Neural cell (in vitro differentiated cells): ENCODE results near the gene AQP6. TPM values are rescaled to one million over a fixed set of nuclear protein-coding genes. Genes with fewer than 3 reads are reported as not detected.

Experiments used
- H2AFZ ChIP-seq: fragments of 200-600, 300-800 bp; sonication (generic), shearing (Covaris generic); 2 replicates; pipeline ENCODE4 v1.6.0; 2014; ENCODE audit warnings: low read depth, mild to moderate bottlenecking, antibody characterized with exemption, low read length, moderate library complexity
- H3F3A ChIP-seq: fragments of 200-600 bp; shearing (Covaris generic); 2 replicates; pipeline ENCODE4 v1.6.1; 2016; ENCODE audit warnings: mild to moderate bottlenecking, moderate library complexity, mixed read lengths, antibody characterized with exemption, low read length; ENCODE audit not compliant: insufficient read depth, poor library complexity, severe bottlenecking
- H3K27ac ChIP-seq: fragments of 200-600, 300-800 bp; sonication (generic), shearing (Covaris generic); 2 replicates; pipeline ENCODE4 v1.5.1; 2014; ENCODE audit warnings: mild to moderate bottlenecking, low read length, moderate library complexity
- H3K27me3 ChIP-seq: fragments of 300-800, 200-600 bp; sonication (generic), shearing (Covaris generic); 2 replicates; pipeline ENCODE4 v1.6.0; 2014; ENCODE audit warnings: mild to moderate bottlenecking, low read depth, low read length, moderate library complexity; ENCODE audit not compliant: insufficient read depth
- H3K36me3 ChIP-seq: fragments of 300-800, 200-600 bp; sonication (generic), shearing (Covaris generic); 2 replicates; pipeline ENCODE4 v1.5.1; 2014; ENCODE audit warnings: mild to moderate bottlenecking, antibody characterized with exemption, low read length, moderate library complexity; ENCODE audit not compliant: insufficient read depth
- H3K4me2 ChIP-seq: fragments of 300-800, 200-600 bp; sonication (generic), shearing (Covaris generic); 2 replicates; pipeline ENCODE4 v1.6.0; 2014; ENCODE audit warnings: mild to moderate bottlenecking, low read length
- H3K4me3 ChIP-seq: fragments of 300-800, 200-600 bp; sonication (generic), shearing (Covaris generic); 2 replicates; pipeline ENCODE4 v1.5.1; 2014; ENCODE audit warnings: mild to moderate bottlenecking, low read length, moderate library complexity
- H3K79me2 ChIP-seq: fragments of 200-600 bp; shearing (Covaris generic); replicated peaks from 2 replicates; pipeline ENCODE4 v1.6.0; 2014; ENCODE audit warnings: mild to moderate bottlenecking, low read length, moderate library complexity; ENCODE audit not compliant: insufficient read depth
- H3K9ac ChIP-seq: fragments of 300-800, 200-600 bp; sonication (generic), shearing (Covaris generic); 2 replicates; pipeline ENCODE4 v1.6.1; 2016; ENCODE audit warnings: mild to moderate bottlenecking, low read length, mixed read lengths
- H3K9me2 ChIP-seq: fragments of 200-600 bp; shearing (Covaris generic); 2 replicates; pipeline ENCODE4 v1.6.1; 2016; ENCODE audit warnings: mild to moderate bottlenecking, low read length, mixed read lengths; ENCODE audit not compliant: insufficient read depth
- H3K9me3 ChIP-seq: fragments of 200-600, 300-800 bp; sonication (generic), shearing (Covaris generic); 2 replicates; pipeline ENCODE4 v1.6.1; 2016; ENCODE audit warnings: mild to moderate bottlenecking, mixed run types, low read length, moderate library complexity, mixed read lengths
- H4K20me1 ChIP-seq: fragments of 200-600 bp; shearing (Covaris generic); 2 replicates; pipeline ENCODE4 v1.6.1; 2016; ENCODE audit warnings: mild to moderate bottlenecking, mixed run types; ENCODE audit not compliant: insufficient read depth
- EP300 ChIP-seq: fragments of 450-650 bp; conservative IDR thresholded peaks from 2 replicates; pipeline ENCODE4 v1.6.1; 2014; ENCODE audit warnings: antibody characterized with exemption, mild to moderate bottlenecking, moderate library complexity; ENCODE audit not compliant: poor library complexity, severe bottlenecking
- EZH2 ChIP-seq: fragments of 200-600, 300-800 bp; shearing (Covaris generic), sonication (generic); IDR thresholded peaks from 2 replicates; pipeline ENCODE4 v1.6.1; 2014; ENCODE audit warnings: antibody characterized with exemption, low read length, borderline replicate concordance, mild to moderate bottlenecking; ENCODE audit not compliant: insufficient read depth, poor library complexity, severe bottlenecking
- MXI1 ChIP-seq: fragments of 450-650 bp; conservative IDR thresholded peaks from 2 replicates; pipeline ENCODE4 v1.6.1; 2014; ENCODE audit warnings: antibody characterized with exemption, mild to moderate bottlenecking; ENCODE audit not compliant: poor library complexity, severe bottlenecking
- POLR2AphosphoS5 ChIP-seq: IDR thresholded peaks from 2 replicates; pipeline ENCODE4 v1.6.1; 2012
- RAD21 ChIP-seq: fragments of 450-650 bp; conservative IDR thresholded peaks from 2 replicates; pipeline ENCODE4 v1.6.1; 2014; ENCODE audit warnings: antibody characterized with exemption, mild to moderate bottlenecking, moderate library complexity
- SMC3 ChIP-seq: fragments of 450-650 bp; conservative IDR thresholded peaks from 2 replicates; pipeline ENCODE4 v1.6.1; 2014; ENCODE audit warnings: antibody characterized with exemption, mild to moderate bottlenecking, moderate library complexity; ENCODE audit not compliant: poor library complexity
- TAF1 ChIP-seq: IDR thresholded peaks from 2 replicates; pipeline ENCODE4 v1.6.1; 2012; ENCODE audit warnings: low read depth
- polyA plus RNA-seq: library from polyadenylated mRNA; depleted of rRNA; stranded (reverse); fragments of >200 nt; gene quantifications from 2 replicates; pipeline ENCODE4 v1.2.3, GENCODE V29; 2014
- TF ChIP-seq, protein P1 (sequence below): IDR thresholded peaks from 2 replicates; pipeline ENCODE4 v1.6.1; 2012; ENCODE audit warnings: borderline replicate concordance
- TF ChIP-seq, protein P2 (sequence below): fragments of 450-650 bp; IDR thresholded peaks from 2 replicates; pipeline ENCODE4 v1.5.1; 2014; ENCODE audit warnings: antibody characterized with exemption, mild to moderate bottlenecking, moderate library complexity; ENCODE audit not compliant: poor library complexity, severe bottlenecking

The AQP6 gene
- polyA plus RNA-seq, 1 donor from 2014 or later = not detected

- peak; percentile 18 for TF ChIP-seq EP300
- peak; percentile 93 for TF ChIP-seq SMC3
- TF ChIP-seq, protein P1, sequence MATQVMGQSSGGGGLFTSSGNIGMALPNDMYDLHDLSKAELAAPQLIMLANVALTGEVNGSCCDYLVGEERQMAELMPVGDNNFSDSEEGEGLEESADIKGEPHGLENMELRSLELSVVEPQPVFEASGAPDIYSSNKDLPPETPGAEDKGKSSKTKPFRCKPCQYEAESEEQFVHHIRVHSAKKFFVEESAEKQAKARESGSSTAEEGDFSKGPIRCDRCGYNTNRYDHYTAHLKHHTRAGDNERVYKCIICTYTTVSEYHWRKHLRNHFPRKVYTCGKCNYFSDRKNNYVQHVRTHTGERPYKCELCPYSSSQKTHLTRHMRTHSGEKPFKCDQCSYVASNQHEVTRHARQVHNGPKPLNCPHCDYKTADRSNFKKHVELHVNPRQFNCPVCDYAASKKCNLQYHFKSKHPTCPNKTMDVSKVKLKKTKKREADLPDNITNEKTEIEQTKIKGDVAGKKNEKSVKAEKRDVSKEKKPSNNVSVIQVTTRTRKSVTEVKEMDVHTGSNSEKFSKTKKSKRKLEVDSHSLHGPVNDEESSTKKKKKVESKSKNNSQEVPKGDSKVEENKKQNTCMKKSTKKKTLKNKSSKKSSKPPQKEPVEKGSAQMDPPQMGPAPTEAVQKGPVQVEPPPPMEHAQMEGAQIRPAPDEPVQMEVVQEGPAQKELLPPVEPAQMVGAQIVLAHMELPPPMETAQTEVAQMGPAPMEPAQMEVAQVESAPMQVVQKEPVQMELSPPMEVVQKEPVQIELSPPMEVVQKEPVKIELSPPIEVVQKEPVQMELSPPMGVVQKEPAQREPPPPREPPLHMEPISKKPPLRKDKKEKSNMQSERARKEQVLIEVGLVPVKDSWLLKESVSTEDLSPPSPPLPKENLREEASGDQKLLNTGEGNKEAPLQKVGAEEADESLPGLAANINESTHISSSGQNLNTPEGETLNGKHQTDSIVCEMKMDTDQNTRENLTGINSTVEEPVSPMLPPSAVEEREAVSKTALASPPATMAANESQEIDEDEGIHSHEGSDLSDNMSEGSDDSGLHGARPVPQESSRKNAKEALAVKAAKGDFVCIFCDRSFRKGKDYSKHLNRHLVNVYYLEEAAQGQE = no peak
- peak; percentile 93 for TF ChIP-seq RAD21
- peak; percentile 43 for TF ChIP-seq MXI1
- TF ChIP-seq, protein P2, sequence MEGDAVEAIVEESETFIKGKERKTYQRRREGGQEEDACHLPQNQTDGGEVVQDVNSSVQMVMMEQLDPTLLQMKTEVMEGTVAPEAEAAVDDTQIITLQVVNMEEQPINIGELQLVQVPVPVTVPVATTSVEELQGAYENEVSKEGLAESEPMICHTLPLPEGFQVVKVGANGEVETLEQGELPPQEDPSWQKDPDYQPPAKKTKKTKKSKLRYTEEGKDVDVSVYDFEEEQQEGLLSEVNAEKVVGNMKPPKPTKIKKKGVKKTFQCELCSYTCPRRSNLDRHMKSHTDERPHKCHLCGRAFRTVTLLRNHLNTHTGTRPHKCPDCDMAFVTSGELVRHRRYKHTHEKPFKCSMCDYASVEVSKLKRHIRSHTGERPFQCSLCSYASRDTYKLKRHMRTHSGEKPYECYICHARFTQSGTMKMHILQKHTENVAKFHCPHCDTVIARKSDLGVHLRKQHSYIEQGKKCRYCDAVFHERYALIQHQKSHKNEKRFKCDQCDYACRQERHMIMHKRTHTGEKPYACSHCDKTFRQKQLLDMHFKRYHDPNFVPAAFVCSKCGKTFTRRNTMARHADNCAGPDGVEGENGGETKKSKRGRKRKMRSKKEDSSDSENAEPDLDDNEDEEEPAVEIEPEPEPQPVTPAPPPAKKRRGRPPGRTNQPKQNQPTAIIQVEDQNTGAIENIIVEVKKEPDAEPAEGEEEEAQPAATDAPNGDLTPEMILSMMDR = peak; percentile 90
- no peak for TF ChIP-seq EZH2
- Histone ChIP-seq H3K9me3 (no peaks in the 10 kb centered on the region), H3K4me3 (peak overlapping the region; percentile 53), H3K9ac (no peak overlapping the region), H3K79me2 (no peaks in the 10 kb centered on the region), H2AFZ (no peak overlapping the region), H3K36me3 (no peaks in the 10 kb centered on the region), H3K27me3 (peaks cover 7% of the 10 kb centered on the region), H3K27ac (no peak overlapping the region), H3K9me2 (no peaks in the 10 kb centered on the region), H3K4me2 (no peak overlapping the region), H4K20me1 (no peaks in the 10 kb centered on the region), H3F3A (no peaks in the 10 kb centered on the region)
Measured at GRCh38 chr12:49967042-49967776, 5.5 kb upstream of the AQP6 start.

- no peaks in the 10 kb centered on the region for H3K79me2 ChIP-seq
- peaks cover under 1% of the 10 kb centered on the region for H3K27me3 ChIP-seq
- no peak overlapping the region for H3K9ac ChIP-seq
- peak overlapping the region; percentile 53 for H3K4me3 ChIP-seq
- no peak for TF ChIP-seq TAF1
- no peak for TF ChIP-seq RAD21
- TF ChIP-seq EZH2 = no peak
- TF ChIP-seq POLR2AphosphoS5 = no peak
- no peak for TF ChIP-seq EP300
- no peak for TF ChIP-seq MXI1
- TF ChIP-seq, protein P1 = no peak
- TF ChIP-seq SMC3 = no peak
- TF ChIP-seq, protein P2 = no peak
- no peaks in the 10 kb centered on the region for H3K9me3 ChIP-seq
- H4K20me1 ChIP-seq = no peaks in the 10 kb centered on the region
- H3K27ac ChIP-seq = no peak overlapping the region
- H3K9me2 ChIP-seq = no peaks in the 10 kb centered on the region
- H3F3A ChIP-seq = no peaks in the 10 kb centered on the region
- no peaks in the 10 kb centered on the region for H3K36me3 ChIP-seq
- no peak overlapping the region for H3K4me2 ChIP-seq
- no peak overlapping the region for H2AFZ ChIP-seq
Measured at GRCh38 chr12:49967777-49968250, 4.9 kb upstream of the AQP6 start.
